ENCODE results near the gene NUDCD3.

Gene NUDCD3

DNA sequence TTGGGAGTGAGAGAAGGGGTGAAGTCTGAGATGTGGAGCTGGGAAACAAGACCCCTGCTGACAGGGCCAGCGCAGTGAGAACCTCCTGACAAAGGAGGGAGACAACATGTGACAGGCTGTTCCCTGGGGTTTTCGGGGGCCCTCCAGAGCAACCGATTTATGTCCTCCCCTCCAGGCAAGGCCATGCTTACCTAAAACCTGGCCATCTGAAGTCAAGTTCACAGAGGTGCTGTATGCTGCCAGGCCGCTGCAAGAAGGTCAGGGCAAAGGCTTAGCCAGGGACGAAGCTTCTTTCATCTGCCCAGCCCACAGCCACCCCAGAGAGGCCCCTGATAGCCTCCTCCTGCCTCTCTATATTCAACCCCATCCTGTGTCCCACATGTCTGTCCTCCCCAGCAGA is 30.1 kb upstream of the NUDCD3 start:
- H3K4me1 ChIP-seq (ENCODE audit: low read length) = peaks cover 2% of the 10 kb centered on the region; the same call in 1 of the 2 replicates
- H3F3A ChIP-seq (ENCODE audit: insufficient read depth, low read length) = no peaks in the 10 kb centered on the region
- no peak overlapping the region for H3K4me2 ChIP-seq (ENCODE audit: low read depth, low read length)
- H3K27me3 ChIP-seq (replicated peaks; ENCODE audit: insufficient read depth, low read length) = no peaks in the 10 kb centered on the region
- H3K36me3 ChIP-seq (replicated peaks; ENCODE audit: insufficient read depth, low read length) = no peaks in the 10 kb centered on the region
- H3K9me3 ChIP-seq (replicated peaks; ENCODE audit: insufficient read depth, low read length) = no peaks in the 10 kb centered on the region
- no peaks in the 10 kb centered on the region for H4K20me1 ChIP-seq (ENCODE audit: insufficient read depth, low read length)
- no peak overlapping the region for H3K27ac ChIP-seq (ENCODE audit: low read length)
- no peaks in the 10 kb centered on the region for H3K79me2 ChIP-seq (ENCODE audit: low read length)
- H3K9me2 ChIP-seq (replicated peaks; ENCODE audit: insufficient read depth, low read length) = no peaks in the 10 kb centered on the region
- TF ChIP-seq, protein P1, sequence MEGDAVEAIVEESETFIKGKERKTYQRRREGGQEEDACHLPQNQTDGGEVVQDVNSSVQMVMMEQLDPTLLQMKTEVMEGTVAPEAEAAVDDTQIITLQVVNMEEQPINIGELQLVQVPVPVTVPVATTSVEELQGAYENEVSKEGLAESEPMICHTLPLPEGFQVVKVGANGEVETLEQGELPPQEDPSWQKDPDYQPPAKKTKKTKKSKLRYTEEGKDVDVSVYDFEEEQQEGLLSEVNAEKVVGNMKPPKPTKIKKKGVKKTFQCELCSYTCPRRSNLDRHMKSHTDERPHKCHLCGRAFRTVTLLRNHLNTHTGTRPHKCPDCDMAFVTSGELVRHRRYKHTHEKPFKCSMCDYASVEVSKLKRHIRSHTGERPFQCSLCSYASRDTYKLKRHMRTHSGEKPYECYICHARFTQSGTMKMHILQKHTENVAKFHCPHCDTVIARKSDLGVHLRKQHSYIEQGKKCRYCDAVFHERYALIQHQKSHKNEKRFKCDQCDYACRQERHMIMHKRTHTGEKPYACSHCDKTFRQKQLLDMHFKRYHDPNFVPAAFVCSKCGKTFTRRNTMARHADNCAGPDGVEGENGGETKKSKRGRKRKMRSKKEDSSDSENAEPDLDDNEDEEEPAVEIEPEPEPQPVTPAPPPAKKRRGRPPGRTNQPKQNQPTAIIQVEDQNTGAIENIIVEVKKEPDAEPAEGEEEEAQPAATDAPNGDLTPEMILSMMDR (IDR thresholded peaks at IDR 0.05; ENCODE audit: low read length) = no peak
- no peak for TF ChIP-seq EZH2phosphoT487 (IDR thresholded peaks at IDR 0.05; ENCODE audit: low read length)
- TF ChIP-seq EZH2 (optimal IDR thresholded peaks at IDR 0.05; ENCODE audit: low read depth, low read length) = no peak
- no peak overlapping the region for H3K4me3 ChIP-seq (ENCODE audit: low read length)
- DNase-seq = no peak
- no peak overlapping the region for H2AFZ ChIP-seq (ENCODE audit: low read length)
- H3K9ac ChIP-seq (ENCODE audit: low read length) = no peak overlapping the region

DNA sequence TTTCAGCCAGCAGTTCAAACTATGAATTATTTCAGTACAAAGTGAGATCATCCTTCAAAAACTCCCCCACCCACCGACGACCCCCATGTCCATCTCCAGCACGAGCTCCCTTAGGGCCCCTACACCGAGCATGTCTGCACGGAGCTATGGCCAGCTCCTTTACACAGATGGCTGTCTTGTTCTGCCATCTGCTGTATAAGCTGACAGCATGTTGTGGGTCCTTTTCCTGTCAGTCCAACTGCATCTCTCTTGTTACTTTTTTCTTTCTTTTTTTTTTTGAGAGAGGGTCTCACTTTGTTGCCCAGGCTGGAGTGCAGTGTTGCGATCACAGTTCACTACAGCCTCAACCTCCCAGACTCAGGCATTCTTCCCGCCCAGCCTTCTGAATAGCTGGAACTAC is 29.1 kb upstream of the NUDCD3 start:
- Histone ChIP-seq H3F3A (ENCODE audit: insufficient read depth, low read length) (no peaks in the 10 kb centered on the region), H3K4me1 (ENCODE audit: low read length) (peaks cover 4% of the 10 kb centered on the region; the same call in 1 of the 2 replicates), H3K27me3 (replicated peaks; ENCODE audit: insufficient read depth, low read length) (no peaks in the 10 kb centered on the region), H3K4me2 (ENCODE audit: low read depth, low read length) (no peak overlapping the region), H4K20me1 (ENCODE audit: insufficient read depth, low read length) (no peaks in the 10 kb centered on the region), H3K4me3 (ENCODE audit: low read length) (no peak overlapping the region), H3K36me3 (replicated peaks; ENCODE audit: insufficient read depth, low read length) (no peaks in the 10 kb centered on the region), H3K79me2 (ENCODE audit: low read length) (no peaks in the 10 kb centered on the region), H3K9me3 (replicated peaks; ENCODE audit: insufficient read depth, low read length) (no peaks in the 10 kb centered on the region), H2AFZ (ENCODE audit: low read length) (no peak overlapping the region), H3K9me2 (replicated peaks; ENCODE audit: insufficient read depth, low read length) (no peaks in the 10 kb centered on the region), H3K9ac (ENCODE audit: low read length) (no peak overlapping the region), H3K27ac (ENCODE audit: low read length) (no peak overlapping the region)
- TF ChIP-seq EZH2phosphoT487 (IDR thresholded peaks at IDR 0.05; ENCODE audit: low read length) = no peak
- TF ChIP-seq, protein P1 (IDR thresholded peaks at IDR 0.05; ENCODE audit: low read length) = no peak
- TF ChIP-seq EZH2 (optimal IDR thresholded peaks at IDR 0.05; ENCODE audit: low read depth, low read length) = no peak
- DNase-seq = no peak

DNA sequence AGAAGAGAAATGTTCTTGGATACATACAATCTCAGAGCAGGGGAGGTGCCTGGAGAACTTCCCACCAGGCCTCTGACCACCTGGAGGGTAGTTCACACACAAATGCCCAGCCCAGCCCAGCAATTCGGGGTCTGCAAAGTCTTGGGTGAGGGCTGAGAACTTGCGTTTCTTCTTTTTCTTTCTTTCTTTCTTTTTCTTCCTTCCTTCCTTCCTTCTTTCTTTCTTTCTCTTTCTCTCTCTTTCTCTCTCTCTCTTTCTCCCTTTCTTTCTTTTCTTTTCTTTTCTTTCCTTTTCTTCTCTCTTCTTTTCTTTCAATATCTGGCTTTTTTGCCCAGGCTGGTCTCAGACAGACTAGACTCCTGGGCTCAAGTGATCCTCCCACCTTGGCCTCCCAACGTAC is 28.3 kb upstream of the NUDCD3 start:
- H4K20me1 ChIP-seq (ENCODE audit: insufficient read depth, low read length) = no peaks in the 10 kb centered on the region
- no peaks in the 10 kb centered on the region for H3K9me3 ChIP-seq (replicated peaks; ENCODE audit: insufficient read depth, low read length)
- H2AFZ ChIP-seq (ENCODE audit: low read length) = no peak overlapping the region
- no peaks in the 10 kb centered on the region for H3F3A ChIP-seq (ENCODE audit: insufficient read depth, low read length)
- no peak for DNase-seq
- no peaks in the 10 kb centered on the region for H3K36me3 ChIP-seq (replicated peaks; ENCODE audit: insufficient read depth, low read length)
- H3K9ac ChIP-seq (ENCODE audit: low read length) = no peak overlapping the region
- no peak for TF ChIP-seq EZH2phosphoT487 (IDR thresholded peaks at IDR 0.05; ENCODE audit: low read length)
- TF ChIP-seq, protein P1 (IDR thresholded peaks at IDR 0.05; ENCODE audit: low read length) = no peak
- TF ChIP-seq EZH2 (optimal IDR thresholded peaks at IDR 0.05; ENCODE audit: low read depth, low read length) = no peak
- no peaks in the 10 kb centered on the region for H3K79me2 ChIP-seq (ENCODE audit: low read length)
- no peak overlapping the region for H3K4me3 ChIP-seq (ENCODE audit: low read length)
- no peaks in the 10 kb centered on the region for H3K27me3 ChIP-seq (replicated peaks; ENCODE audit: insufficient read depth, low read length)
- H3K4me1 ChIP-seq (ENCODE audit: low read length) = peaks cover 4% of the 10 kb centered on the region; the same call in 1 of the 2 replicates
- H3K4me2 ChIP-seq (ENCODE audit: low read depth, low read length) = no peak overlapping the region
- H3K27ac ChIP-seq (ENCODE audit: low read length) = no peak overlapping the region
- no peaks in the 10 kb centered on the region for H3K9me2 ChIP-seq (replicated peaks; ENCODE audit: insufficient read depth, low read length)

Data from MM.1S (cell line).